ENCODE measurements around the gene AQR. TPM values are rescaled to one million over a fixed set of nuclear protein-coding genes. Genes with fewer than 3 reads are reported as not detected.

The AQR gene
- total and polyA plus RNA-seq, 2 of the 4 experiments (the other 2 are of a cell fraction), result 17.9 to 29.6 TPM

GRCh38 chr15:34855893-34856292 lies 113.6 kb downstream of the AQR start:
- Histone ChIP-seq H2BK5ac (ENCODE audit: low read depth, low read length, poor library complexity, severe bottlenecking) (no peak overlapping the region), H4K5ac (ENCODE audit: low read depth, low read length) (no peak overlapping the region), H2AFZ (replicated peaks; ENCODE audit: low read length, poor library complexity) (no peak overlapping the region), H3K79me1 (ENCODE audit: low read depth in 1 of 2, low read length in 2 of 2) (0 out of 4 replicates have a peak, but pooled peaks cover 0 to 3% of the 10 kb centered on the region in 2 experiments), H2AK9ac (replicated peaks; ENCODE audit: low read depth, low read length, poor library complexity) (no peak overlapping the region), H3K27ac (ENCODE audit: insufficient read depth, low read length) (no peak overlapping the region), H3K4ac (ENCODE audit: low read depth, low read length) (no peak overlapping the region), H4K20me1 (ENCODE audit: insufficient read depth, low read length) (no peaks in the 10 kb centered on the region), H2AK5ac (ENCODE audit: low read depth, low read length) (no peak overlapping the region), H3K23ac (ENCODE audit: low read depth, low read length) (no peak overlapping the region), H2BK20ac (ENCODE audit: low read depth, low read length) (no peak overlapping the region), H2BK15ac (ENCODE audit: low read depth, low read length) (no peak overlapping the region), H3K56ac (ENCODE audit: extremely low read depth, insufficient read depth, low read length) (no peak overlapping the region), H3K4me3 (ENCODE audit: insufficient read depth, low read depth, low read length) (no peak overlapping the region), H3K4me2 (ENCODE audit: low read depth, low read length) (no peak overlapping the region), H2BK120ac (ENCODE audit: low read depth, low read length) (no peak overlapping the region), H3K18ac (ENCODE audit: low read depth, low read length) (no peak overlapping the region), H4K8ac (ENCODE audit: low read depth in 2 of 2, low read length in 2 of 2) (no peak overlapping the region), H3K9me1 (ENCODE audit: insufficient read depth, low read length) (0 out of 2 replicates have a peak, but pooled peaks cover 3% of the 10 kb centered on the region), H4K91ac (ENCODE audit: insufficient read depth, low read depth, low read length) (no peak overlapping the region), H3K9ac (ENCODE audit: low read depth, low read length) (no peak overlapping the region), H3K9me3 (ENCODE audit: control insufficient read depth, insufficient read depth, low read length) (no peaks in the 10 kb centered on the region), H3K4me1 (ENCODE audit: control insufficient read depth, insufficient read depth, low read length) (peaks cover 3% of the 10 kb centered on the region), H3K36me3 (ENCODE audit: control insufficient read depth, insufficient read depth, low read length) (peaks cover 7% of the 10 kb centered on the region), H3K14ac (replicated peaks; ENCODE audit: low read depth, low read length) (no peak overlapping the region), H3K27me3 (ENCODE audit: control insufficient read depth, insufficient read depth, low read length) (no peaks in the 10 kb centered on the region)
- dilution Hi-C loops (cut with HindIII; ENCODE audit: low sequenced_read_pairs, unreplicated experiment) (no loop called here), intact Hi-C loops (cut with micrococcal nuclease) (no loop called here), in situ Hi-C loops (cut with MboI; ENCODE audit: low sequenced_read_pairs) (no loop called here)
- ChIA-PET POLR2A (ENCODE audit: unreplicated experiment) (no interaction called here), CTCF (no interaction called here)
- TF ChIP-seq RAD21 (IDR thresholded peaks at IDR 0.05; ENCODE audit: low read length), result no peak
- TF ChIP-seq SMC3 (IDR thresholded peaks at IDR 0.05; ENCODE audit: low read depth, low read length), result no peak
- no TSS peak for BruUV-seq (replicated peaks)
- ATAC-seq (ENCODE audit: low read depth) (0 out of 2 replicates have a peak, but pooled peaks have one; percentile 14), DNase-seq (peak; percentile 24)

Data from IMR-90 (cell line).